Endothelial cell of umbilical vein (primary cell): Measurements from ENCODE around the gene LAMC2.

Experiments used
- CTCF ChIP-seq, 2 donors: IDR thresholded peaks; 1 replicate in 1 of 2; 2 replicates in 1 of 2; pipeline ENCODE4 v1.5.1; 2011; ENCODE audit warnings: low read length in 2 of 2, mild to moderate bottlenecking in 2 of 2, moderate library complexity in 2 of 2, control low read depth in 1 of 2, inconsistent platforms in 1 of 2, low read depth in 1 of 2; ENCODE audit not compliant: insufficient read depth in 1 of 2; ENCODE audit errors: extremely low read depth in 1 of 2
- EZH2 ChIP-seq: IDR thresholded peaks from 2 replicates; pipeline ENCODE4 v1.6.1; 2012; ENCODE audit warnings: borderline replicate concordance, low read depth, mild to moderate bottlenecking, moderate library complexity, low read length, inconsistent platforms; ENCODE audit not compliant: severe bottlenecking
- FOS ChIP-seq: IDR thresholded peaks from 2 replicates; pipeline ENCODE4 v1.6.1; 2011; ENCODE audit warnings: mild to moderate bottlenecking, low read length, moderate library complexity, borderline replicate concordance; ENCODE audit not compliant: insufficient read depth
- JUN ChIP-seq: IDR thresholded peaks from 2 replicates; pipeline ENCODE4 v1.6.1; 2011; ENCODE audit warnings: borderline replicate concordance, low read depth; ENCODE audit not compliant: insufficient read length, insufficient read depth
- MYC ChIP-seq: IDR thresholded peaks from one replicate; pipeline ENCODE4 v1.6.1; 2011; ENCODE audit warnings: mild to moderate bottlenecking, low read depth, low read length
- POLR2A ChIP-seq: IDR thresholded peaks from 2 replicates; pipeline ENCODE4 v1.6.1; 2012; ENCODE audit warnings: low read depth, mild to moderate bottlenecking, control low read depth, low read length
- POLR2AphosphoS5 ChIP-seq: IDR thresholded peaks from 2 replicates; pipeline ENCODE4 v1.6.1; 2012; ENCODE audit warnings: low read depth, mild to moderate bottlenecking, control low read depth, low read length, moderate library complexity; ENCODE audit not compliant: insufficient read depth

GRCh38 chr1:183188240-183188639, 2.2 kb downstream of the LAMC2 start:
- no peak for TF ChIP-seq EZH2
- TF ChIP-seq CTCF (IDR thresholded peaks at IDR 0.05; ENCODE audit: extremely low read depth in 1 of 2, insufficient read depth in 1 of 2, low read depth in 1 of 2, low read length in 2 of 2) = no peak
- TF ChIP-seq POLR2A = no peak
- no peak for TF ChIP-seq POLR2AphosphoS5
- no peak for TF ChIP-seq MYC
- TF ChIP-seq JUN = no peak
- TF ChIP-seq FOS = no peak
